T-cell (primary cell): ENCODE measurements around the gene CCDC146. TPM values are rescaled to one million over a fixed set of nuclear protein-coding genes. Genes with fewer than 3 reads are reported as not detected.

Source experiments
- ATAC-seq, 4 experiments: fragments of 200-7000 bp in 3 of 4; fragments of 150-1000 bp in 1 of 4; cut with Tn5 transposase; replicated peaks in 1 of 4; 1 replicate in 3 of 4; 2 replicates in 1 of 4; pipeline ENCODE4 v1.10.0; 2021; ENCODE audit warnings: moderate library complexity in 3 of 4, mild to moderate bottlenecking in 2 of 4, moderate number of reproducible peaks in 1 of 4
- CTCF ChIA-PET, 2 donors: fragments of 300-600 bp; sonication (Branson Sonifier 250); formaldehyde crosslinking; loops; one replicate each; lab custom pipeline; 2022; ENCODE audit warnings: antibody characterized with exemption in 2 of 2; lab: Charles Lee
- POLR2A ChIA-PET, 2 donors: fragments of 300-600 bp; sonication (Branson Sonifier 250); formaldehyde crosslinking; loops; one replicate each; lab custom pipeline; 2022; ENCODE audit warnings: antibody characterized with exemption in 2 of 2; lab: Charles Lee
- DNase-seq, 35 experiments: peaks; one replicate each; pipeline versions ENCODE4 v3.0.0 to v3.0.0-alpha.2; 2013 to 2023
- H3K27ac ChIP-seq: one replicate; pipeline ENCODE4 v1.5.1; 2013; ENCODE audit warnings: low read length
- H3K27me3 ChIP-seq, 2 experiments: replicated peaks in 1 of 2; 1 replicate in 1 of 2; 2 replicates in 1 of 2; pipeline versions ENCODE4 v1.6.1 to v1.7.0; 2013; ENCODE audit warnings: low read length in 1 of 2, mixed read lengths in 1 of 2; ENCODE audit not compliant: control insufficient read depth in 2 of 2, insufficient read depth in 2 of 2; ENCODE audit errors: extremely low read depth in 1 of 2
- H3K36me3 ChIP-seq, 2 donors: 1 replicate in 1 of 2; 2 replicates in 1 of 2; pipeline versions ENCODE4 v1.6.1 to v1.7.0; 2013; ENCODE audit warnings: low read length in 1 of 2; ENCODE audit not compliant: control insufficient read depth in 2 of 2, insufficient read depth in 1 of 2; ENCODE audit errors: extremely low read depth in 1 of 2
- H3K4me1 ChIP-seq, 2 experiments: 1 replicate in 1 of 2; 2 replicates in 1 of 2; pipeline versions ENCODE4 v1.6.1 to v1.7.0; 2013; ENCODE audit warnings: low read length in 2 of 2, mixed read lengths in 1 of 2; ENCODE audit not compliant: insufficient read depth in 2 of 2, control insufficient read depth in 1 of 2; ENCODE audit errors: extremely low read depth in 1 of 2
- H3K4me3 ChIP-seq, 2 donors: 1 replicate in 1 of 2; 2 replicates in 1 of 2; pipeline versions ENCODE4 v1.5.1 to v1.7.0; 2013; ENCODE audit warnings: mild to moderate bottlenecking in 2 of 2, low read length in 1 of 2, moderate library complexity in 1 of 2; ENCODE audit not compliant: control insufficient read depth in 1 of 2; ENCODE audit errors: extremely low read depth in 1 of 2
- H3K9me3 ChIP-seq: 2 replicates; pipeline ENCODE4 v1.7.0; 2013
- H3K27ac Mint-ChIP-seq, 2 donors: one replicate each; pipeline ENCODE4 v1.8.0; 2020 to 2021; ENCODE audit warnings: mild to moderate bottlenecking in 2 of 2, mixed read lengths in 2 of 2
- H3K27me3 Mint-ChIP-seq, 2 donors: one replicate each; pipeline ENCODE4 v1.8.0; 2021 to 2022; ENCODE audit warnings: mixed read lengths in 2 of 2
- H3K36me3 Mint-ChIP-seq: one replicate; pipeline ENCODE4 v1.8.0; 2021; ENCODE audit warnings: mixed read lengths
- H3K4me1 Mint-ChIP-seq, 3 donors: one replicate each; pipeline ENCODE4 v1.8.0; 2020 to 2022; ENCODE audit warnings: mixed read lengths in 3 of 3, mild to moderate bottlenecking in 1 of 3
- H3K4me3 Mint-ChIP-seq, 3 donors: one replicate each; pipeline ENCODE4 v1.8.0; 2020 to 2022; ENCODE audit warnings: mild to moderate bottlenecking in 3 of 3, mixed read lengths in 3 of 3, moderate library complexity in 3 of 3
- H3K9me3 Mint-ChIP-seq, 3 donors: one replicate each; pipeline ENCODE4 v1.8.0; 2020 to 2022; ENCODE audit warnings: mixed read lengths in 3 of 3
- WGBS: methylation state at CpG from one replicate; pipeline ENCODE4 v1.1.5; 2013; ENCODE audit warnings: missing lambda C conversion rate; ENCODE audit not compliant: insufficient coverage; 5-methylcytosine and 5-hydroxymethylcytosine counted together
- total RNA-seq, 35 experiments: library from RNA in 6 of 35; stranded (reverse) in 6 of 35; fragments of 120-200 nt in 1 of 35; gene quantifications; one replicate each; pipeline versions ENCODE4 v1.2.1 to v1.2.4 and lab custom pipeline; 2013 to 2026

The CCDC146 gene
- total RNA-seq, 5 donors from 2014 or later (not counting 1 experiment from before 2014, with no cell fraction given), result 10.6 to 14.7 (median 14.1) TPM

DNA sequence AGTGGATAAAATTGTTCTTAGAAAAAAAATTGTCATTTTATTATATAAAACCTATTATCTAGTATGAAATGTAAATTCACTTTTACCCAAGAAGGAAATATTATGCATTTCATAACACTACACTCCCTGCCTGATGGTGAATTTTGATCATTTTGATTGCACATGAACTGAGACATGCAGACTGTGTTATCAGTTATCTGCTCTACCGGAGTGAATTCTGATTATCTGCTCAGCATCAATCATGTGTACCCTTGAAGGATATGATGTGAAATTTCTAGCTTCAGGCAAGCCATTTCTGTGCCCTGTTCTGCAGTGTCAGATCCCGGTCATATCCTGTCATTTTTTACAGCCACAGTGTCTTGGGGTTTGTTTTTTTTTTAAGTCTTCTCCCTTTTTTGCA is 162.2 kb downstream of the CCDC146 start:
- no peak for ATAC-seq
- no CpG with 5 or more reads among the region's 2 CpGs for WGBS

DNA sequence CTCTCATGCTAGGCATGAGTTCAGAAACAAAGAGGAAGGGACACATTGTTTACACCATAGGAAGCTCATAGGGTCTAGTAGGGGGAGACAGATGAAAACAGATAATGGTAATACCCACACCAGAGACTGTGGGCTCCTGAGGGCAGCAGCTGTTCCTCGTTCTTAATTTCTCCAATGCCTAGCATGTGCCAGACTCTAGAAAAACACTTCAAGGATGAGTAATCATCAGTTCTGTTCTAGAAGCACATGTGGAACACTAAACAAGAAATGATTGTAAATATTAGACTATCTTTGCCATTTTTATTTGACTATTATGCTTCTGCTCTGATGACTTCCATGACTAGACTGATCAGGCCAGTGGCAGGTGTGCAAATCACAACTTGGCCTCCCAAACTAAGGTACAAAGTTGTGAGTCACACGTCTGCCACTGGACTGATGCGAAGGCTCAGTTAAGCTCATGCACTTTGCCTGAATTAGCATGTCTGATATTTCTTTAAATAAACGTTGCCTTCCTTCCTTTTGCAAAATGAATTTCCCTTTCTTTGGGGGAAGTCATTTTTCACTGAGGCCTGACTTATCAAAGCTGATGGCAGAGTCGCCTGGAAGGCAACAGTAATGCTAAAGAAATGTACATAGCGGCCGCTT is 166.4 kb downstream of the CCDC146 start:
- Histone ChIP-seq H3K4me3 (no peak overlapping the region), H3K9me3 (no peaks in the 10 kb centered on the region), H3K36me3 (peaks cover 2% of the 10 kb centered on the region in 2 donors), H3K27me3 (no peaks in the 10 kb centered on the region), H3K4me1 (no peaks in the 10 kb centered on the region), H3K27ac (no peak overlapping the region)
- Mint-ChIP-seq H3K4me1 (no peaks in the 10 kb centered on the region), H3K9me3 (peaks cover 0 to 11% (median 1%) of the 10 kb centered on the region in 3 donors), H3K27ac (no peak overlapping the region), H3K36me3 (peaks cover 73% of the 10 kb centered on the region), H3K4me3 (no peak overlapping the region), H3K27me3 (no peaks in the 10 kb centered on the region)
- WGBS, result 97% methylated on average over 5 of the region's 7 CpGs
- DNase-seq (no peak), ATAC-seq (no peak)
- ChIA-PET CTCF (no interaction called here), POLR2A (no interaction called here)

More for the DNA sequence above, 162.2 kb downstream of the CCDC146 start:
- Mint-ChIP-seq H3K36me3 (peaks cover 68% of the 10 kb centered on the region), H3K9me3 (peaks cover 0 to 11% (median 1%) of the 10 kb centered on the region in 3 donors), H3K27ac (no peak overlapping the region), H3K4me1 (no peaks in the 10 kb centered on the region), H3K4me3 (no peak overlapping the region), H3K27me3 (no peaks in the 10 kb centered on the region)
- ChIA-PET CTCF (interaction anchor here in 1 of 2 donors (0.7 kb wide), 1 partner anchor 367 kb away, joined by 3 read pairs; no protein-coding TSS in a partner anchor), POLR2A (no interaction called here)
- no peak overlapping the region for H3K4me3 ChIP-seq
- H3K27me3 ChIP-seq, result no peaks in the 10 kb centered on the region
- H3K27ac ChIP-seq, result no peak overlapping the region
- peaks cover 2% of the 10 kb centered on the region in 2 donors for H3K36me3 ChIP-seq
- DNase-seq, result no peak
- no peaks in the 10 kb centered on the region for H3K9me3 ChIP-seq
- no peaks in the 10 kb centered on the region for H3K4me1 ChIP-seq

- no peaks in the 10 kb centered on the region for H3K4me1 ChIP-seq
- H3K27me3 ChIP-seq, result no peaks in the 10 kb centered on the region
- ATAC-seq (no peak), DNase-seq (no peak)
- CTCF ChIA-PET, result no interaction called here
- no peaks in the 10 kb centered on the region for H3K27me3 Mint-ChIP-seq
- H3K27ac Mint-ChIP-seq, result no peak overlapping the region
- no peak overlapping the region for H3K4me3 Mint-ChIP-seq
- H3K4me1 Mint-ChIP-seq, result no peaks in the 10 kb centered on the region
- H3K36me3 Mint-ChIP-seq, result peaks cover 75% of the 10 kb centered on the region
- H3K4me3 ChIP-seq, result no peak overlapping the region
- H3K27ac ChIP-seq, result no peak overlapping the region
- H3K9me3 Mint-ChIP-seq, result peaks cover 0 to 11% (median 1%) of the 10 kb centered on the region in 3 donors
- WGBS, result no CpG with 5 or more reads among the region's 3 CpGs
- H3K9me3 ChIP-seq, result no peaks in the 10 kb centered on the region
- peaks cover 2% of the 10 kb centered on the region in 2 donors for H3K36me3 ChIP-seq
- POLR2A ChIA-PET, result no interaction called here
Measured at GRCh38 chr7:77289387-77289786, 167.0 kb downstream of the CCDC146 start.

GRCh38 chr7:77290425-77290824 is 168.0 kb downstream of the CCDC146 start:
- Mint-ChIP-seq H3K27me3 (no peaks in the 10 kb centered on the region), H3K4me3 (no peak overlapping the region), H3K4me1 (no peaks in the 10 kb centered on the region), H3K27ac (peak overlapping the region in 1 of 2 donors; percentile 22), H3K36me3 (peaks cover 72% of the 10 kb centered on the region), H3K9me3 (peaks cover 0 to 11% (median 1%) of the 10 kb centered on the region in 3 donors)
- ChIA-PET POLR2A (no interaction called here), CTCF (no interaction called here)
- Histone ChIP-seq H3K36me3 (peaks cover 2% of the 10 kb centered on the region in 2 donors), H3K27ac (no peak overlapping the region), H3K4me3 (no peak overlapping the region), H3K4me1 (no peaks in the 10 kb centered on the region), H3K9me3 (no peaks in the 10 kb centered on the region), H3K27me3 (no peaks in the 10 kb centered on the region)
- ATAC-seq (no peak), DNase-seq (no peak)

DNA sequence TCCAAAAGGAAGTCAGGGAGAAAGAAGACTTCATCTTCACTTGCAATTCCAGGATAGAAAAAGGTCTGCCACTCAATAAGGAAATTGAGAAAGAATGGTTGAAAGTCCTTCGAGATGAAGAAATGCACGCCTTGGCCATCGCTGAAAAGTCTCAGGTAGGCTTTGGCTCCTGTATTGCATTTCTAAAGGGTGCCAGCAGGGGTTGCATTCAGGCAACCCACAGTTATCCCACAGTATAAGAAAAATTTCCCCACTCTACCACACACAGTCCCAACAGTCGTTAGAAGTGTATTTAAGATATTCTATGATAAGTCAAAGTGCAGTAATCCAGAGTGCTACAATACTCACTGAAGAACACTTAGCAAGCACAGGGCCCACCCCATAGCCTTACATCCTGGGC is 170.6 kb downstream of the CCDC146 start:
- Mint-ChIP-seq H3K4me3 (no peak overlapping the region), H3K36me3 (peaks cover 67% of the 10 kb centered on the region), H3K4me1 (no peaks in the 10 kb centered on the region), H3K27me3 (no peaks in the 10 kb centered on the region), H3K27ac (no peak overlapping the region), H3K9me3 (peaks cover 7 to 26% (median 9%) of the 10 kb centered on the region in 3 donors)
- CTCF ChIA-PET, result no interaction called here
- H3K9me3 ChIP-seq, result no peaks in the 10 kb centered on the region
- DNase-seq (peak in 1 of 35 experiments; percentile 19), ATAC-seq (no peak)
- no peak overlapping the region for H3K4me3 ChIP-seq
- peaks cover 0 to under 1% of the 10 kb centered on the region in 2 donors for H3K36me3 ChIP-seq
- POLR2A ChIA-PET, result no interaction called here
- no peaks in the 10 kb centered on the region for H3K4me1 ChIP-seq
- no peak overlapping the region for H3K27ac ChIP-seq
- H3K27me3 ChIP-seq, result no peaks in the 10 kb centered on the region
- no CpG with 5 or more reads among the region's 4 CpGs for WGBS

DNA sequence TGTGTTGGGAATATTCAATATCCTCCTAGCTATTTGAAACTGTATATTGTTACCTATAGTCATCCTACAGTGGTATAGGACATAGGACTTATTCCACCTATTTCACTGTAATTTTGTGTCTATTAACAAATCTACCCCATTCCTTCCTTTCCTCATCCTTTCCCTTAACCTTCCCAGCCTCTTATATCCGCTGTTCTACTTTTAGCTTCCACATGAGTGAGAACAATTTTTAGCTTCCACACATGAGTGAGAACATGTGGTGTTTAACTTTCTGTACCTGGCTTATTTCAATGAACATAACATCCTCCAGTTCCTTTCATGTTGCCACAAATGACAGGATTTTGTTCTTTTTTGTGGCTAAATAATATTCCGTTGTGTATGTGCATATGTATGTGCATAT is 173.1 kb downstream of the CCDC146 start:
- H3K27ac Mint-ChIP-seq, result no peak overlapping the region
- Histone ChIP-seq H3K27ac (no peak overlapping the region), H3K4me1 (no peaks in the 10 kb centered on the region), H3K36me3 (no peaks in the 10 kb centered on the region), H3K27me3 (no peaks in the 10 kb centered on the region), H3K4me3 (no peak overlapping the region), H3K9me3 (no peaks in the 10 kb centered on the region)
- ATAC-seq (no peak), DNase-seq (no peak)
- ChIA-PET POLR2A (no interaction called here), CTCF (no interaction called here)
- peaks cover 8 to 31% (median 9%) of the 10 kb centered on the region in 3 donors for H3K9me3 Mint-ChIP-seq
- no peaks in the 10 kb centered on the region for H3K27me3 Mint-ChIP-seq
- H3K36me3 Mint-ChIP-seq, result peaks cover 56% of the 10 kb centered on the region
- no CpG with 5 or more reads among the region's 2 CpGs for WGBS
- no peak overlapping the region for H3K4me3 Mint-ChIP-seq
- H3K4me1 Mint-ChIP-seq, result no peaks in the 10 kb centered on the region
